Smooth muscle cell (in vitro differentiated cells): ENCODE results near the gene DIP2B. TPM values are rescaled to one million over a fixed set of nuclear protein-coding genes. Genes with fewer than 3 reads are reported as not detected.
A peak's percentile ranks its signal among the peaks of the same experiment; 100 is the strongest.

ENCODE experiments used
- DNase-seq: peaks from one replicate; lab custom pipeline; 2025; ENCODE audit not compliant: unreplicated experiment; lab: John Stamatoyannopoulos, UW
- H2AFZ ChIP-seq: fragments of 200-600 bp; sonication (generic); 2 replicates; pipeline ENCODE4 v1.6.0; 2016; ENCODE audit warnings: antibody characterized with exemption, low read depth, mild to moderate bottlenecking
- H3F3A ChIP-seq: fragments of 200-600 bp; sonication (generic); 2 replicates; pipeline ENCODE4 v1.6.0; 2017; ENCODE audit warnings: antibody characterized with exemption, low read depth
- H3K27ac ChIP-seq: fragments of 200-600 bp; sonication (generic); 2 replicates; pipeline ENCODE4 v1.5.1; 2016; ENCODE audit warnings: low read depth, mild to moderate bottlenecking
- H3K27me3 ChIP-seq: fragments of 200-600 bp; sonication (generic); 2 replicates; pipeline ENCODE4 v1.6.1; 2016; ENCODE audit warnings: low read depth, mild to moderate bottlenecking
- H3K36me3 ChIP-seq: fragments of 200-600 bp; sonication (generic); 2 replicates; pipeline ENCODE4 v1.5.1; 2016; ENCODE audit warnings: low read depth
- H3K4me1 ChIP-seq: fragments of 200-600 bp; sonication (generic); 2 replicates; pipeline ENCODE4 v1.5.1; 2016; ENCODE audit warnings: low read depth
- H3K4me2 ChIP-seq: fragments of 200-600 bp; sonication (generic); 2 replicates; pipeline ENCODE4 v1.6.0; 2016; ENCODE audit warnings: mild to moderate bottlenecking
- H3K4me3 ChIP-seq: fragments of 200-600 bp; sonication (generic); 2 replicates; pipeline ENCODE4 v1.5.1; 2016; ENCODE audit warnings: mild to moderate bottlenecking
- H3K79me2 ChIP-seq: fragments of 200-600 bp; sonication (generic); 2 replicates; pipeline ENCODE4 v1.6.0; 2016; ENCODE audit warnings: low read depth, mild to moderate bottlenecking
- H3K9ac ChIP-seq: fragments of 200-600 bp; sonication (generic); 2 replicates; pipeline ENCODE4 v1.6.0; 2016; ENCODE audit warnings: low read depth
- H3K9me3 ChIP-seq: fragments of 200-600 bp; sonication (generic); replicated peaks from 2 replicates; pipeline ENCODE4 v1.5.1; 2016; ENCODE audit warnings: low read depth
- H4K20me1 ChIP-seq: fragments of 200-600 bp; sonication (generic); 2 replicates; pipeline ENCODE4 v1.6.0; 2016; ENCODE audit warnings: low read depth
- WGBS: methylation state at CpG from one replicate; pipeline ENCODE4 v1.1.7; 2016; ENCODE audit warnings: low lambda C conversion rate; 5-methylcytosine and 5-hydroxymethylcytosine counted together
- polyA plus RNA-seq: library from polyadenylated mRNA; unstranded; fragments of >200 nt; fragmentation: Nextera tagmentation; extraction: Ambion mirVana; gene quantifications from 2 replicates; pipeline ENCODE4 v1.2.1, GENCODE V29; 2016
- total RNA-seq: library from RNA; depleted of rRNA; stranded (reverse); fragments of >200 nt; gene quantifications from 2 replicates; pipeline ENCODE4 v1.2.3, GENCODE V29; 2014
- TF ChIP-seq, protein P1 (sequence below): fragments of 200-600 bp; sonication (generic); IDR thresholded peaks from 2 replicates; pipeline ENCODE4 v1.5.1; 2017; ENCODE audit warnings: borderline replicate concordance, mild to moderate bottlenecking, antibody characterized with exemption; ENCODE audit not compliant: insufficient read depth, poor library complexity, severe bottlenecking

Gene DIP2B, protein sequence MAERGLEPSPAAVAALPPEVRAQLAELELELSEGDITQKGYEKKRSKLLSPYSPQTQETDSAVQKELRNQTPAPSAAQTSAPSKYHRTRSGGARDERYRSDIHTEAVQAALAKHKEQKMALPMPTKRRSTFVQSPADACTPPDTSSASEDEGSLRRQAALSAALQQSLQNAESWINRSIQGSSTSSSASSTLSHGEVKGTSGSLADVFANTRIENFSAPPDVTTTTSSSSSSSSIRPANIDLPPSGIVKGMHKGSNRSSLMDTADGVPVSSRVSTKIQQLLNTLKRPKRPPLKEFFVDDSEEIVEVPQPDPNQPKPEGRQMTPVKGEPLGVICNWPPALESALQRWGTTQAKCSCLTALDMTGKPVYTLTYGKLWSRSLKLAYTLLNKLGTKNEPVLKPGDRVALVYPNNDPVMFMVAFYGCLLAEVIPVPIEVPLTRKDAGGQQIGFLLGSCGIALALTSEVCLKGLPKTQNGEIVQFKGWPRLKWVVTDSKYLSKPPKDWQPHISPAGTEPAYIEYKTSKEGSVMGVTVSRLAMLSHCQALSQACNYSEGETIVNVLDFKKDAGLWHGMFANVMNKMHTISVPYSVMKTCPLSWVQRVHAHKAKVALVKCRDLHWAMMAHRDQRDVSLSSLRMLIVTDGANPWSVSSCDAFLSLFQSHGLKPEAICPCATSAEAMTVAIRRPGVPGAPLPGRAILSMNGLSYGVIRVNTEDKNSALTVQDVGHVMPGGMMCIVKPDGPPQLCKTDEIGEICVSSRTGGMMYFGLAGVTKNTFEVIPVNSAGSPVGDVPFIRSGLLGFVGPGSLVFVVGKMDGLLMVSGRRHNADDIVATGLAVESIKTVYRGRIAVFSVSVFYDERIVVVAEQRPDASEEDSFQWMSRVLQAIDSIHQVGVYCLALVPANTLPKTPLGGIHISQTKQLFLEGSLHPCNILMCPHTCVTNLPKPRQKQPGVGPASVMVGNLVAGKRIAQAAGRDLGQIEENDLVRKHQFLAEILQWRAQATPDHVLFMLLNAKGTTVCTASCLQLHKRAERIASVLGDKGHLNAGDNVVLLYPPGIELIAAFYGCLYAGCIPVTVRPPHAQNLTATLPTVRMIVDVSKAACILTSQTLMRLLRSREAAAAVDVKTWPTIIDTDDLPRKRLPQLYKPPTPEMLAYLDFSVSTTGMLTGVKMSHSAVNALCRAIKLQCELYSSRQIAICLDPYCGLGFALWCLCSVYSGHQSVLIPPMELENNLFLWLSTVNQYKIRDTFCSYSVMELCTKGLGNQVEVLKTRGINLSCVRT (N-terminal part only)
- total RNA-seq (35.2 and 36.6 TPM in 2 replicates), polyA plus RNA-seq (5.8 and 14.4 TPM in 2 replicates)

DNA sequence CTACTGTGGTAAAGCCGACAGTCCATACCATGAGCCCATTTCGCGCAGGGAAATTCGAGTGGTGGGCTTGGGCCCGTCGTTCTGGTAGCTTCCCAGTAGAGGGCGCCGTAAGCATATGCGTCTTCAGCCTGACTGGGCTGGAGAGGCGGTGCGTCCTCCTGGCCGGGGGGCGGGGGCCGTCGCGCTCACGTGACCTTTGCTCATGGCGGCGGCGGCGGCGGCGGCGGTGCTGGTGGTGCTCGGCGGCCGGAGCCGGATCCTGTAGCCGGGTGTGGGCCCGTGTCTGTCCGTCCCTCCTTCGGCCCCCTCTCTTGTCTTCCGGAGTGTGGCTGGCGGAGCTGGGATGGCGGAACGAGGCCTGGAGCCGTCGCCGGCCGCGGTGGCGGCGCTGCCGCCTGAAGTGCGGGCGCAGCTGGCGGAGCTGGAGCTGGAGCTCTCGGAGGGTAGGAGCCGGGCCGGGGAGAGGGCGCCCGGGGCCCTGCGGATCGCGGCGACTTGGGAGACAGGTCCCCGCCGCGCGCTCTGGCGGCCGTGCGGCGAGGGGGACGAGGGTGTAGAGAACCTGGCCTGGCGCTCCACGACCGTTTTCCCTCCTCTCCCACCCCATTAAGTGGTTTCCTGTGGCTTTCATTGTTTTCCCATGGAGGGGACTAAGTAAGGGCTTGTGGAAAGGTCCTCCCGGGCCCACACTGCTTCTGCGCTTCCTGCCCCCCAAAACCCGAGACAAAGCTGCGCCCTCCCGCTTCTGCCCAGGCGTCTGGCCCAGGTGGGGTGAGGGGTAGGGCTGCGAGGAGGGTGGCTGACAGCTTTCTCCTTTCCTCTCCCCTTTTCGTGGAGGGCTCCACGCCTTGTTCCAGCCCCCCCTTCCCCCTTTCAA is at the start of gene DIP2B:
Gene DIP2B (plus strand): TSS at position 188 of the 877 bp plus-strand sequence. CDS start 156 bp downstream, at position 344.
- Histone ChIP-seq H3K36me3 (no peaks in the 10 kb centered on the region), H3K4me3 (peak within 1 kb of the TSS; percentile 70), H3K79me2 (peaks cover 50% of the 10 kb centered on the region), H3K9ac (peak within 1 kb of the TSS; percentile 88), H3K9me3 (no peaks in the 10 kb centered on the region), H3K27me3 (no peaks in the 10 kb centered on the region), H3F3A (no peaks in the 10 kb centered on the region), H3K27ac (peak within 1 kb of the TSS; percentile 76), H3K4me1 (peaks cover 20% of the 10 kb centered on the region), H4K20me1 (peaks cover 36% of the 10 kb centered on the region), H3K4me2 (peak within 1 kb of the TSS; percentile 99), H2AFZ (peak within 1 kb of the TSS; percentile 85)
- peak; percentile 87 for DNase-seq
- WGBS, result under 1% methylated on average over 69 of the region's 77 CpGs
- TF ChIP-seq, protein P1, sequence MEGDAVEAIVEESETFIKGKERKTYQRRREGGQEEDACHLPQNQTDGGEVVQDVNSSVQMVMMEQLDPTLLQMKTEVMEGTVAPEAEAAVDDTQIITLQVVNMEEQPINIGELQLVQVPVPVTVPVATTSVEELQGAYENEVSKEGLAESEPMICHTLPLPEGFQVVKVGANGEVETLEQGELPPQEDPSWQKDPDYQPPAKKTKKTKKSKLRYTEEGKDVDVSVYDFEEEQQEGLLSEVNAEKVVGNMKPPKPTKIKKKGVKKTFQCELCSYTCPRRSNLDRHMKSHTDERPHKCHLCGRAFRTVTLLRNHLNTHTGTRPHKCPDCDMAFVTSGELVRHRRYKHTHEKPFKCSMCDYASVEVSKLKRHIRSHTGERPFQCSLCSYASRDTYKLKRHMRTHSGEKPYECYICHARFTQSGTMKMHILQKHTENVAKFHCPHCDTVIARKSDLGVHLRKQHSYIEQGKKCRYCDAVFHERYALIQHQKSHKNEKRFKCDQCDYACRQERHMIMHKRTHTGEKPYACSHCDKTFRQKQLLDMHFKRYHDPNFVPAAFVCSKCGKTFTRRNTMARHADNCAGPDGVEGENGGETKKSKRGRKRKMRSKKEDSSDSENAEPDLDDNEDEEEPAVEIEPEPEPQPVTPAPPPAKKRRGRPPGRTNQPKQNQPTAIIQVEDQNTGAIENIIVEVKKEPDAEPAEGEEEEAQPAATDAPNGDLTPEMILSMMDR, result peak; percentile 84

DNA sequence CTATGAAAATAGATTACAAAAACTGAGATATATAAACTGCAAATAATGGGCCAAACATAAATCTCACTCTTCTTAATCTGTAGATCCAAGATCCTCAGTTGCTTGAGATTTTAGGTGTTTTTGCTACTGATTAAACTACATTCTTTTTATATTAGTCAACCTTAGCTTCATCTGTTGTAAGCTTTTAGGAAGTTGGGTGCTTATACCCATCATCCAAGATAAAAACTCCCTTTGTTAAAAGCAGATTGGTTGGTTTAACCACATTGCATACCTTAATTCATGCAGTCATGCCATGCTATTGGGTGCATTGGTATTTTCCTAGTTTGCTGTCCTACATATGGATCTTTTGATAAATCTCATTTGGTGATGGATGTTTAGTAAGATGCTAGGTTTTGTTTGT is 46.2 kb upstream of the DIP2B start:
- Histone ChIP-seq H3K9ac (no peak overlapping the region), H3K4me2 (no peak overlapping the region)

DNA sequence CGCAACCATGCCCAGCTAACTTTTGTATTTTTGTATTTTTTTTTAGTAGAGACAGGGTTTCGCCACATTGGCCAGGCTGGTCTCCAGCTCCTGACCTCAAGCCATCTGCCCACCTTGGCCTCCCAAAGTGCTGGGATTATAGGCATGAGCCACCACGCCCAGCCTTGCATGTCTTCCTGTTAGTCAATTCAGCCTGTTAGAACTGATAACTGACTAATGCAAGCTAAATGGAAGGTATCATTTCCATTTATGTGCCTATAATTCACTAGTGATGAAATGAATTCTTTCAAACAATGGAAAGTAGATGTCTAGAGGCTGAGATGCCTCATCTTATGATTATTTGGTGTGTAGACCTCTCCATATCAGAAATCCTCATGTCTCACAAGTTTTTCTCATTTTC is 37.3 kb upstream of the DIP2B start:
- Histone ChIP-seq H2AFZ (no peak overlapping the region), H3K4me3 (no peak overlapping the region), H3K36me3 (peaks cover 7% of the 10 kb centered on the region), H3K4me2 (no peak overlapping the region), H3K9ac (no peak overlapping the region), H3K79me2 (no peaks in the 10 kb centered on the region), H3K4me1 (no peaks in the 10 kb centered on the region), H3K27me3 (no peaks in the 10 kb centered on the region), H3K9me3 (no peaks in the 10 kb centered on the region), H4K20me1 (no peaks in the 10 kb centered on the region), H3K27ac (no peak overlapping the region), H3F3A (no peaks in the 10 kb centered on the region)
- WGBS, result 100% methylated on average over 3 of the region's 3 CpGs
- DNase-seq, result no peak
- TF ChIP-seq, protein P1, result no peak

More for the DNA sequence above, 46.2 kb upstream of the DIP2B start:
- DNase-seq, result no peak
- Histone ChIP-seq H4K20me1 (no peaks in the 10 kb centered on the region), H3K79me2 (no peaks in the 10 kb centered on the region), H3K36me3 (no peaks in the 10 kb centered on the region), H3K4me1 (no peaks in the 10 kb centered on the region), H3K27ac (no peak overlapping the region), H3K9me3 (no peaks in the 10 kb centered on the region), H3K27me3 (no peaks in the 10 kb centered on the region), H3F3A (no peaks in the 10 kb centered on the region), H2AFZ (no peak overlapping the region), H3K4me3 (no peak overlapping the region)
- TF ChIP-seq, protein P1, result no peak
